Stimulated activated naive CD4-positive, alpha-beta T cell (primary cell): Measurements from ENCODE around the gene ELN.
"Not testable (repeated sequence)": the region's sequence is repeated elsewhere in the genome, so short reads cannot be mapped to it uniquely, and the experiment has no call there.

Experiments used
- DNase-seq, 6 experiments: peaks; one replicate each; lab custom pipeline; 2025; lab: John Stamatoyannopoulos, UW

Gene ELN

GRCh38 chr7:74042746-74043522 is 15.0 kb downstream of the ELN start:
- DNase-seq, result no peak

GRCh38 chr7:74043523-74043951 is 15.6 kb downstream of the ELN start:
- DNase-seq, result no peak

GRCh38 chr7:74044366-74045350 is 16.7 kb downstream of the ELN start:
- DNase-seq, result no peak

GRCh38 chr7:74046581-74046980 is 18.6 kb downstream of the ELN start:
- not testable (repeated sequence) for DNase-seq

- no peak for DNase-seq
Observed at GRCh38 chr7:74047804-74048380, 19.9 kb downstream of the ELN start.

- DNase-seq, result no peak
Observed at GRCh38 chr7:74048999-74049599, 21.1 kb downstream of the ELN start.

- DNase-seq, result no peak
Observed at GRCh38 chr7:74049997-74050798, 22.2 kb downstream of the ELN start.

GRCh38 chr7:74051193-74051592 is 23.2 kb downstream of the ELN start:
- no peak for DNase-seq

- DNase-seq, result no peak
Observed at GRCh38 chr7:74051629-74052410, 23.8 kb downstream of the ELN start.

GRCh38 chr7:74052628-74053027 is 24.7 kb downstream of the ELN start:
- no peak for DNase-seq

GRCh38 chr7:74053589-74054186 is 25.7 kb downstream of the ELN start:
- DNase-seq, result no peak

GRCh38 chr7:74056096-74056915 is 28.3 kb downstream of the ELN start:
- DNase-seq, result no peak

- no peak for DNase-seq
Observed at GRCh38 chr7:74057216-74057925, 29.4 kb downstream of the ELN start.

- DNase-seq, result no peak
Observed at GRCh38 chr7:74057987-74058386, 30.0 kb downstream of the ELN start.

GRCh38 chr7:74058486-74058885 is 30.5 kb downstream of the ELN start:
- no peak for DNase-seq

- no peak for DNase-seq
Observed at GRCh38 chr7:74059037-74059436, 31.1 kb downstream of the ELN start.

GRCh38 chr7:74059681-74060588 is 32.0 kb downstream of the ELN start:
- DNase-seq, result no peak
